Activated T-helper 1 cell treated with anti-CD3 and anti-CD28 coated beads, Interleukin-12 subunit alpha, Interleukin-12 subunit beta, Interleukin-2, Interleukin-4 antibody, amounts not matched to agents 30 ng/mL and 10 ng/mL and 1 ng/mL, durations not matched to agents 14 hours and 24 hours and 36 hours (primary cell): ENCODE data around the gene USP1. TPM values are rescaled to one million over a fixed set of nuclear protein-coding genes. Genes with fewer than 3 reads are reported as not detected.

Source experiments
- DNase-seq: peaks from one replicate; pipeline ENCODE4 v3.0.0; 2021; ENCODE audit warnings: low spot score
- H3K27ac Mint-ChIP-seq: one replicate; pipeline ENCODE4 v1.8.0; 2021; ENCODE audit warnings: mild to moderate bottlenecking, mixed read lengths
- H3K27me3 Mint-ChIP-seq: one replicate; pipeline ENCODE4 v1.8.0; 2022; ENCODE audit warnings: mild to moderate bottlenecking, moderate library complexity, mixed read lengths; ENCODE audit not compliant: insufficient read depth
- H3K36me3 Mint-ChIP-seq: one replicate; pipeline ENCODE4 v1.8.0; 2021; ENCODE audit warnings: low read depth, mixed read lengths
- H3K4me1 Mint-ChIP-seq: one replicate; pipeline ENCODE4 v1.8.0; 2021; ENCODE audit warnings: low read depth, mixed read lengths
- H3K4me3 Mint-ChIP-seq: one replicate; pipeline ENCODE4 v1.8.0; 2021; ENCODE audit warnings: mild to moderate bottlenecking, moderate library complexity, mixed read lengths
- H3K9me3 Mint-ChIP-seq: one replicate; pipeline ENCODE4 v1.8.0; 2021; ENCODE audit warnings: mixed read lengths
- intact Hi-C: fragments of 100-400 bp; cut with micrococcal nuclease; formaldehyde crosslinking; loops from one replicate; pipeline ENCODE4 v1.15.1; 2024
- total RNA-seq: library from RNA; stranded (reverse); gene quantifications from 2 replicates; pipeline ENCODE4 v1.2.3, GENCODE V29; 2022

Gene USP1
- total RNA-seq, 1 donor from 2014 or later, result 77.8 TPM

DNA sequence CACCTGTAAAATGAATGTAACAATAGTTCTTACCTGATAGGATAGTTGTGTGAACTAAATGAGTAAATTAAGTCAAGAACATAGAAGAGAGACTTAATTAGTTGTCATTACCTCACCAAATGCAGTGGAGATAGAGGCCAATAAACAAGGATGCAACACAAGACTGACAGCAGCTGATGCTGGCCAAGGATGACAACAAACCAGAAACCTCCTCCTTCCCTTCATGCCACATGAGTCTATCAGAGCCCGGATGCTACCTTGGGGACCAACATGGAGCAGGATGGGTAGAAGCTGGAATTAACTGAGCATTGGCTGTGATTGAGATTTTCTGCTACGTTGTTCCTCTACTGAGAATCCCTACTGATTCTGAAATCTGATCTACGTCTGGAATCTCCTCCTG lies 30.3 kb upstream of the USP1 start:
- intact Hi-C loops, result no loop called here
- peaks cover 3% of the 10 kb centered on the region for H3K27me3 Mint-ChIP-seq
- no peak overlapping the region for H3K27ac Mint-ChIP-seq
- H3K4me1 Mint-ChIP-seq, result no peaks in the 10 kb centered on the region
- H3K9me3 Mint-ChIP-seq, result no peaks in the 10 kb centered on the region
- H3K4me3 Mint-ChIP-seq, result no peak overlapping the region
- no peak for DNase-seq
- H3K36me3 Mint-ChIP-seq, result no peaks in the 10 kb centered on the region

DNA sequence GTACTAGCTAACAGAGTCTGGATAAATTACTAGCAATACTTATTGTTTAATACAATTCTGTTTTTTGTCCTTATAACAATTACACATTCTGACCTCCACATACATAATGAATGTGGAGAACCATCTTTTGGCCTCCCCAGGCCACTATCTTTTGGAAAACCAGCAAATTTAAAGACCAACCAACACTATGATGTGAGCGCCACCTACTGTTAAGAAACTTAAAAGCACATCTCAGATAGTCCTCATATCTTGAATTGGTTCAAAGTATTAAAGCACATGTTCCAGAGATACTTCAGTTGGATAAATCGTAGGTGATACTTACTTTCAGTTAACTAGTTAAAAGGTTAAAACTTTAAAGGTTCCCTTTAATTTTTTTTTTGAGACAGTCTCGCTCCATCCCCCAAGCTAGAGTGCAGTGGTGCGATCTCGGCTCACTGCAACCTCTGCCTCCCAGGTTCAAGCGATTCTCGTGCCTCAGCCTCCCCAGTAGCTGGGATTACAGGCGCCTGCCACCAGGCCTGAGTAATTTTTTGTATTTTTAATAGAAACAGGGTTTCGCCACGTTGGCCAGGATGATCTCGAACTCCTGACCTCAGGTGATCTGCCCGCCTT lies 29.3 kb upstream of the USP1 start:
- H3K27ac Mint-ChIP-seq, result no peak overlapping the region
- no peaks in the 10 kb centered on the region for H3K4me1 Mint-ChIP-seq
- H3K9me3 Mint-ChIP-seq, result no peaks in the 10 kb centered on the region
- H3K27me3 Mint-ChIP-seq, result peaks cover 3% of the 10 kb centered on the region
- no peak overlapping the region for H3K4me3 Mint-ChIP-seq
- intact Hi-C loops, result loop anchor here (1.0 kb wide), 2 partner anchors 232 to 325 kb away; no protein-coding TSS in a partner anchor
- no peaks in the 10 kb centered on the region for H3K36me3 Mint-ChIP-seq
- no peak for DNase-seq

GRCh38 chr1:62415687-62416086 lies 21.2 kb upstream of the USP1 start:
- Mint-ChIP-seq H3K36me3 (no peaks in the 10 kb centered on the region), H3K27ac (no peak overlapping the region), H3K4me3 (no peak overlapping the region), H3K9me3 (no peaks in the 10 kb centered on the region), H3K27me3 (peaks cover 10% of the 10 kb centered on the region), H3K4me1 (no peaks in the 10 kb centered on the region)
- intact Hi-C loops, result no loop called here
- DNase-seq, result no peak

- H3K9me3 Mint-ChIP-seq, result no peaks in the 10 kb centered on the region
- peaks cover 10% of the 10 kb centered on the region for H3K27me3 Mint-ChIP-seq
- no peak for DNase-seq
- no peak overlapping the region for H3K4me3 Mint-ChIP-seq
- intact Hi-C loops, result no loop called here
- H3K4me1 Mint-ChIP-seq, result no peaks in the 10 kb centered on the region
- no peaks in the 10 kb centered on the region for H3K36me3 Mint-ChIP-seq
- no peak overlapping the region for H3K27ac Mint-ChIP-seq
These were observed 19.4 kb upstream of the USP1 start for GRCh38 chr1:62417351-62417999.

DNA sequence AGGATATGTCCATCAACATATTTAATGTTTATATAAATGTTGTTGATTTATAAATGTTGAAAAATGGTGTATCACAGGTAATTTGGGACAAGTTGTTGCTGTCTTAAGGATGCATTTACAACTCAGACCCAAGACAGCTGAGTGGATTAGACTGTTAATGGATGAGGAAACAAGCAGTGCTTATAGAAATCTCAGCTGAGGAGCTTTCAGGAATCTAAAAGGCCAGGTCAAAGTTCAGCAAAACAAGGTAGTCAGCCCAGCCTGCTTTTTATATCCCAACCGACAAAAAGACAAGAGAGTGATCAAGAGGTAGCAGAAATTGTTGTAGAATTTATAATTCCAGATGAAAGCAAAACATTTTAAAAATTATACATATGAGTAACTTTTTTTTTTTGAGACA lies 16.6 kb upstream of the USP1 start:
- Mint-ChIP-seq H3K27ac (no peak overlapping the region), H3K27me3 (peaks cover 13% of the 10 kb centered on the region), H3K9me3 (no peaks in the 10 kb centered on the region), H3K4me1 (no peaks in the 10 kb centered on the region), H3K4me3 (no peak overlapping the region), H3K36me3 (no peaks in the 10 kb centered on the region)
- intact Hi-C loops, result no loop called here
- DNase-seq, result no peak

DNA sequence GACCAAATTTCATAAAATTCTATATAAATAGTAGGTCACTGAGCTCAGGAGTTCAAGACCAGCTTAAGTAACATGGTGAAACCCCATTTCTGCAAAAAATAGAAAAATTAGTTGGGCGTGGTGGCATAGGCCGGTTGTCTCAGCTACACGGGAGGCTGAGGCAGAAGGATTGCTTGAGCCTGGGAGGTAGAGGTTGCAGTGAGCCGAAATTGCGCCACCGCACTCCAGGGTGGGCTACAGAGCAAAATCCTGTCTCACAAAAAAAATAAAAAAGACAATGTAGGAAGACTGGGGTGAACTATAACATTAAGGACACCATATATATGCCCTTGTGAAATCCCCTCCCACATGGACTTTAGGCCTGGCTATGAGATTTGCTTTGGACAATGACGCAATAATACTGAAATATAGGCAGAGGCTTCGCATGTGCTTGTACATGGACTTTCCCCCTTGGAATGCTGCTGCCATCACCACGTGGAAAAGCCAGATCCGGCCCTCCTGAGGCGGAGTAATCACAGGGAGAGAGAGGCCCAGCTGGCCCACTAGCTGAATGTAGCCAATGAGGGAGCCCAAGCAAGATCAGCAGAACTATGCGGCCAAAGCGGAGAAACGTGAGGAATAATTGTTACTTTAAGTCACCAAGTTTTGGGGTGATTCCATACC lies 13.1 kb upstream of the USP1 start:
- H3K4me3 Mint-ChIP-seq, result no peak overlapping the region
- H3K27me3 Mint-ChIP-seq, result peaks cover 5% of the 10 kb centered on the region
- no peak for DNase-seq

DNA sequence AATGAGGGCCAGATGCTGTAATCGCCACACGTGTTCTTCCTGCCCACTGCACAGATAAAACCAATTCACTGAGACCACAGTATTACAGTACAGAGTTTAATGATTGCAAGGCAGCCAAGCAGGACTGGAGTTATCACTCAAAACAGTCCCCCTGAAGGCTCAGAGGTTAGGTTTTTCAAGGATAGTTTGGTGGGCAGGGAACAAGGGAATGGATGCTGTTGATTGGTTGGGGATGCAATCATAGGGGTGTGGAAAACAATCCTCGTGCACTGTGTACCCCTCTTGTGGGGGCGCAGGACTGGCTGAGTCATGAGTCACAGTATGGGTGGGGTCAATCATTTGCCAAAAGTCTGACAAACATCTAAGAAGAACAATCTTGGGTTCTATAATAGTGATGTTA lies 12.4 kb upstream of the USP1 start:
- intact Hi-C loops, result no loop called here
- H3K36me3 Mint-ChIP-seq, result no peaks in the 10 kb centered on the region
- no peak overlapping the region for H3K4me3 Mint-ChIP-seq
- H3K4me1 Mint-ChIP-seq, result no peaks in the 10 kb centered on the region
- peaks cover 5% of the 10 kb centered on the region for H3K27me3 Mint-ChIP-seq
- DNase-seq, result no peak
- no peaks in the 10 kb centered on the region for H3K9me3 Mint-ChIP-seq
- no peak overlapping the region for H3K27ac Mint-ChIP-seq

More for the DNA sequence above, 13.1 kb upstream of the USP1 start:
- no peaks in the 10 kb centered on the region for H3K36me3 Mint-ChIP-seq
- no peaks in the 10 kb centered on the region for H3K9me3 Mint-ChIP-seq
- intact Hi-C loops, result no loop called here
- H3K27ac Mint-ChIP-seq, result no peak overlapping the region
- H3K4me1 Mint-ChIP-seq, result no peaks in the 10 kb centered on the region

DNA sequence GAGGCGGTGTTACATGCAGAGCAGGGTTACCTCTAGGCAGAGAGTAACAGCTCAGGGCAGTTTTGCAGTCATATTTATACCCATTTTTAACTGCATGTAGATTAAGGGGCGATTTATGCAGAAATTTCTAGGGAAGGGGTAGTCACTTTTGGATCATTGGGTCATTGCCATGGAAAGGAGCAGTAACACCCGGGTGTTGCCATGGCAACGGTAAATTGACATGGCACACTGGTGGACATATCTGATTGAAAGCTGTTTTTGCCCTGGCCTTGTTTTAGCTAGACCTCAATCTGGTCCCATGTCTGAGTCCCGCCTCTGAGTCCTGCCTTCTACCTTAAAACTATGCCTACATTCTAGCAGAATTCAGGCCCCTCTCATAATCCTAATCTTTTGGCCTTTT lies 11.8 kb upstream of the USP1 start:
- H3K36me3 Mint-ChIP-seq, result no peaks in the 10 kb centered on the region
- intact Hi-C loops, result no loop called here

GRCh38 chr1:62426237-62426636 lies 10.6 kb upstream of the USP1 start:
- no peak for DNase-seq
- intact Hi-C loops, result no loop called here
- Mint-ChIP-seq H3K4me3 (no peak overlapping the region), H3K4me1 (no peaks in the 10 kb centered on the region), H3K27me3 (peaks cover 7% of the 10 kb centered on the region), H3K27ac (no peak overlapping the region), H3K36me3 (no peaks in the 10 kb centered on the region), H3K9me3 (no peaks in the 10 kb centered on the region)

More for the DNA sequence above, 11.8 kb upstream of the USP1 start:
- Mint-ChIP-seq H3K27ac (no peak overlapping the region), H3K4me3 (no peak overlapping the region), H3K9me3 (no peaks in the 10 kb centered on the region), H3K27me3 (peaks cover 5% of the 10 kb centered on the region), H3K4me1 (no peaks in the 10 kb centered on the region)
- no peak for DNase-seq

GRCh38 chr1:62426794-62427193 lies 10.1 kb upstream of the USP1 start:
- H3K9me3 Mint-ChIP-seq, result no peaks in the 10 kb centered on the region

DNA sequence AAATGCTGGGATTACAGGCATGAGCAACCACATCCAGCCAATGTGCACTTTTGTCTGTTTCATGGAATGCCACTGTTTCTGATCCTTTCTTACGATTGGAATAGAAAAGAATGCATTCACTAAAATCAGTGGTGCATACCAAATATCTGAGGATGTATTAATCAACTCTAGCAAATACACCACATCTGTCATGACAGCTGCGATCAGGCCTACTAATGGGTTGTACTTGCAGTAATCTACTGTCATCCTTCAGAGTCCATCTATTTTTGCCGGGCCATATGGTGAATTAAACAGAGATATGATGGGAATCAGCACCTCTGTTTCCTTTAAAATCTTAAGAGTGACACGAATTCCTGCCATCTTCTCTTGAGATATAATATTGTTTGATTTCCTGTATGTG lies 8.5 kb upstream of the USP1 start:
- H3K27ac Mint-ChIP-seq, result no peak overlapping the region
- no peaks in the 10 kb centered on the region for H3K4me1 Mint-ChIP-seq
- intact Hi-C loops, result no loop called here
- H3K4me3 Mint-ChIP-seq, result no peak overlapping the region
- H3K36me3 Mint-ChIP-seq, result no peaks in the 10 kb centered on the region
- no peaks in the 10 kb centered on the region for H3K9me3 Mint-ChIP-seq
- no peak for DNase-seq
- H3K27me3 Mint-ChIP-seq, result peaks cover 15% of the 10 kb centered on the region

More at GRCh38 chr1:62426794-62427193, 10.1 kb upstream of the USP1 start:
- no peak for DNase-seq
- no peaks in the 10 kb centered on the region for H3K36me3 Mint-ChIP-seq
- peaks cover 8% of the 10 kb centered on the region for H3K27me3 Mint-ChIP-seq
- H3K4me1 Mint-ChIP-seq, result no peaks in the 10 kb centered on the region
- no peak overlapping the region for H3K27ac Mint-ChIP-seq
- intact Hi-C loops, result no loop called here
- H3K4me3 Mint-ChIP-seq, result no peak overlapping the region

- no peak for DNase-seq
- Mint-ChIP-seq H3K27me3 (peaks cover 10% of the 10 kb centered on the region), H3K4me1 (no peaks in the 10 kb centered on the region), H3K36me3 (no peaks in the 10 kb centered on the region), H3K4me3 (no peak overlapping the region), H3K9me3 (no peaks in the 10 kb centered on the region), H3K27ac (no peak overlapping the region)
- intact Hi-C loops, result no loop called here
These were observed 7.3 kb upstream of the USP1 start for GRCh38 chr1:62429581-62429980.

DNA sequence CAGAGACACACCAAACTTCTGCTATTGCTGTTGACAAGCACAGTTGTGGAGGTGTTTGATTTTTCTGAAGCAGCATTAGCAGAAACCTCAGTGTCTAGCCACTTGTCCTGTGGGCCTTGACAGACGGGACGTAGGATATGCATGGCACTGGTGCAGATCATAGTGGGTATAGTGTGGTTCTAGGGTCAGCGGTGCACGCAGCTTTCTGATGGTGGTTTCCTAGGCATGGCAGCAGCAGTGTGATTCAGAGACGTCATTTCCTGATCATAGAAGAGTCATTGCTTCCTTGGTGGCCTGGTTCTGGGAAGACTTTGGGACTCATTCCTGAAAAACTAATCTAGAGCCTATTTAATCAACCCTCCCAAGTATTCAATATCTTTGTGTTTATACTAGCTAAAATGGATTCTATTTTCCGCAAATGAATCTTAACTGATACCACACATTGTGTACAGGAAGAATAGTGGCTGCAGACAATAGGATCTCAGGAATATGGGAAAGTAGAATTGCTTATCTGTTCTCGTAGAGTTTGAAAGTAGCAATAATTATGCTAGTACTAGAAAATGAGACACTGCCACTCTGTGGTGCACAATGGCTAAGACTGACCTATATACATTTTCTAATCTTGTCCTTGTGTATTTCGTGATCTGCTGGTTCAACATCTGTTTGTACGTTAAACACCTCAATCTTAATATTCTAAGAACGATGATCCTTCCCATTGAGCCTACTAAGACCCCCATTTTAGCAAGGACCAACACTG lies 2.8 kb upstream of the USP1 start:
- intact Hi-C loops, result no loop called here
- H3K4me1 Mint-ChIP-seq, result peaks cover 20% of the 10 kb centered on the region
- H3K27me3 Mint-ChIP-seq, result peaks cover 10% of the 10 kb centered on the region
- H3K27ac Mint-ChIP-seq, result no peak overlapping the region
- DNase-seq, result no peak
- H3K36me3 Mint-ChIP-seq, result peaks cover 15% of the 10 kb centered on the region
- H3K9me3 Mint-ChIP-seq, result no peaks in the 10 kb centered on the region
- H3K4me3 Mint-ChIP-seq, result peak overlapping the region; percentile 33
